Thyroid gland (tissue), 4 donors: Measurements from ENCODE around the gene HEPHL1. TPM values are rescaled to one million over a fixed set of nuclear protein-coding genes. Genes with fewer than 3 reads are reported as not detected.
A peak's percentile ranks its signal among the peaks of the same experiment; 100 is the strongest.

Experiments
- DNase-seq, 2 donors: peaks; one replicate each; pipeline ENCODE4 v3.0.0-alpha.2; 2019
- H3K27ac ChIP-seq, 3 donors: fragments of 200-600 bp; sonication (generic); 1 replicate in 2 of 3; 2 replicates in 1 of 3; pipeline ENCODE4 v1.5.1; 2016 to 2019; ENCODE audit warnings: mild to moderate bottlenecking in 1 of 3, moderate library complexity in 1 of 3
- H3K27me3 ChIP-seq: fragments of 200-600 bp; sonication (generic); one replicate; pipeline ENCODE4 v1.5.1; 2019
- H3K36me3 ChIP-seq, 2 donors: fragments of 200-600 bp; sonication (generic); one replicate each; pipeline ENCODE4 v1.5.1; 2016 to 2019
- H3K4me1 ChIP-seq, 2 donors: fragments of 200-600 bp; sonication (generic); one replicate each; pipeline ENCODE4 v1.5.1; 2017 to 2019
- H3K4me3 ChIP-seq, 3 donors: fragments of 200-600 bp; sonication (generic); replicated peaks in 1 of 3; 1 replicate in 2 of 3; 2 replicates in 1 of 3; pipeline ENCODE4 v1.5.1; 2016; ENCODE audit warnings: mild to moderate bottlenecking in 1 of 3
- H3K9me3 ChIP-seq: fragments of 200-600 bp; sonication (generic); one replicate; pipeline ENCODE4 v1.5.1; 2017
- POLR2A ChIP-seq, 2 donors: fragments of 450-650 bp; IDR thresholded peaks; one replicate each; pipeline ENCODE4 v1.6.1; 2017; ENCODE audit warnings: antibody characterized with exemption in 2 of 2, mild to moderate bottlenecking in 2 of 2, moderate library complexity in 1 of 2
- WGBS, 2 donors: methylation state at CpG; one replicate each; pipeline ENCODE4 v1.1.5; 2017; 5-methylcytosine and 5-hydroxymethylcytosine counted together
- intact Hi-C: fragments of 100-400 bp; cut with DNase I; formaldehyde crosslinking; loops from one replicate; pipeline ENCODE4 v1.15.1; 2023
- total RNA-seq, 4 donors: library from RNA; depleted of rRNA; stranded (reverse); fragments of >200 nt; gene quantifications; one replicate each; pipeline ENCODE4 v1.2.3, GENCODE V29; 2016
- TF ChIP-seq, protein P1 (sequence below), 6 experiments: fragments of 200-600 bp in 3 of 6; fragments of 450-650 bp in 3 of 6; sonication (generic) in 3 of 6; IDR thresholded peaks; one replicate each; pipeline ENCODE4 v1.5.1; 2016 to 2019; ENCODE audit warnings: antibody characterized with exemption in 6 of 6, mild to moderate bottlenecking in 2 of 6, inconsistent platforms in 1 of 6, moderate library complexity in 1 of 6

Gene HEPHL1
- total RNA-seq, 4 donors from 2014 or later = 0.21 to 0.24 TPM; not detected in 2

DNA sequence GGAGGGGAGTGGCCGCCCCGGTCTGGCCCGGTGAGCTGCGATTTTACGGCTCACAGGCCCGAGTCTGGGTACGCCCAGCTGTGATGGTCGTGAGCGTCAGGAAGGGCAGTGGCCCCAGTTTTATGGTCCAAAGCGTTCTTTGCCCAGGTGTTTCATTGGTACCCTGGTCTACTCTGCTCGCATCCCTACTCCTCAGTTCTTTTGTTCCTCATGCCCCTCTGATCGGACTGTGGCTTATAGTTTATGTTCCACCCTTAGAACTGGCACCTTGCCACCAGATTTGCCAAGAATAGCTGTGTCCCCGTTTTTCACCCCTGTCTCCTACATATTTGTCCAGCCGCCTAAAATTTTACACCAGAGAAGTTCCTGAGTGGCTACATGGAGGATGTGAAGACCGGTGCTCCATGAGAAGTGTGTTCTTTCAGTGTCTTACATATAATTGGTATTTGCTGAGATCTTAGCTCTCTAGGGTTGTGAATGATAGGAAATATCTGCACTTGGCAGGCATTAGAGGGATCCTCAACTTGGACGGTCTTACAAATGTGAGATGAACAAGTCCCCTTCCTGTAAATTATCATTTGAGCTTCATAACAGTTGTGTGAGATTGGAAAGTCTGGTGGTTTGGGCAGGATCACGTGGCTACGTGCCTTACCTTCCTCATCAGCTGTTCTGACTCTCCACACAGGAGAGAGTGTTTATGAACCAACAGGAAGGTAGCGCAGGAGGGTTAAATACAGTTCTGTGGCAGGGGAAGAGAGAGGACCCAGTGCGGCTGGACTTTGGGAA, 108.6 kb downstream of the HEPHL1 start:
- no peaks in the 10 kb centered on the region for H3K27me3 ChIP-seq
- no peaks in the 10 kb centered on the region for H3K36me3 ChIP-seq
- WGBS, 2 donors = 13 to 15% methylated on average over 19 to 20 of the region's 20 CpGs
- peak overlapping the region; percentile 2 to 82 (median 82) for H3K4me3 ChIP-seq
- H3K4me1 ChIP-seq = peaks cover 32 to 37% of the 10 kb centered on the region in 2 donors
- H3K9me3 ChIP-seq = no peaks in the 10 kb centered on the region
- intact Hi-C loops = no loop called here
- DNase-seq = no peak
- peak in 1 of 2 donors; percentile 39 for TF ChIP-seq POLR2A (IDR thresholded peaks at IDR 0.05)
- TF ChIP-seq, protein P1, sequence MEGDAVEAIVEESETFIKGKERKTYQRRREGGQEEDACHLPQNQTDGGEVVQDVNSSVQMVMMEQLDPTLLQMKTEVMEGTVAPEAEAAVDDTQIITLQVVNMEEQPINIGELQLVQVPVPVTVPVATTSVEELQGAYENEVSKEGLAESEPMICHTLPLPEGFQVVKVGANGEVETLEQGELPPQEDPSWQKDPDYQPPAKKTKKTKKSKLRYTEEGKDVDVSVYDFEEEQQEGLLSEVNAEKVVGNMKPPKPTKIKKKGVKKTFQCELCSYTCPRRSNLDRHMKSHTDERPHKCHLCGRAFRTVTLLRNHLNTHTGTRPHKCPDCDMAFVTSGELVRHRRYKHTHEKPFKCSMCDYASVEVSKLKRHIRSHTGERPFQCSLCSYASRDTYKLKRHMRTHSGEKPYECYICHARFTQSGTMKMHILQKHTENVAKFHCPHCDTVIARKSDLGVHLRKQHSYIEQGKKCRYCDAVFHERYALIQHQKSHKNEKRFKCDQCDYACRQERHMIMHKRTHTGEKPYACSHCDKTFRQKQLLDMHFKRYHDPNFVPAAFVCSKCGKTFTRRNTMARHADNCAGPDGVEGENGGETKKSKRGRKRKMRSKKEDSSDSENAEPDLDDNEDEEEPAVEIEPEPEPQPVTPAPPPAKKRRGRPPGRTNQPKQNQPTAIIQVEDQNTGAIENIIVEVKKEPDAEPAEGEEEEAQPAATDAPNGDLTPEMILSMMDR (IDR thresholded peaks at IDR 0.05) = no peak
- H3K27ac ChIP-seq = peak overlapping the region; percentile 94 to 97 (median 97)

GRCh38 chr11:94130298-94131046, 109.3 kb downstream of the HEPHL1 start:
- DNase-seq = no peak
- peaks cover 32 to 43% of the 10 kb centered on the region in 2 donors for H3K4me1 ChIP-seq
- TF ChIP-seq, protein P1 (IDR thresholded peaks at IDR 0.05) = no peak
- TF ChIP-seq POLR2A (IDR thresholded peaks at IDR 0.05) = no peak
- H3K9me3 ChIP-seq = no peaks in the 10 kb centered on the region
- 38 to 49% methylated on average over 7 of the region's 7 CpGs for WGBS, 2 donors
- no peaks in the 10 kb centered on the region for H3K27me3 ChIP-seq
- peak overlapping the region in 1 of 3 donors; percentile 82 for H3K4me3 ChIP-seq
- H3K36me3 ChIP-seq = no peaks in the 10 kb centered on the region
- intact Hi-C loops = no loop called here
- H3K27ac ChIP-seq = peak overlapping the region; percentile 94 to 97 (median 97)

DNA sequence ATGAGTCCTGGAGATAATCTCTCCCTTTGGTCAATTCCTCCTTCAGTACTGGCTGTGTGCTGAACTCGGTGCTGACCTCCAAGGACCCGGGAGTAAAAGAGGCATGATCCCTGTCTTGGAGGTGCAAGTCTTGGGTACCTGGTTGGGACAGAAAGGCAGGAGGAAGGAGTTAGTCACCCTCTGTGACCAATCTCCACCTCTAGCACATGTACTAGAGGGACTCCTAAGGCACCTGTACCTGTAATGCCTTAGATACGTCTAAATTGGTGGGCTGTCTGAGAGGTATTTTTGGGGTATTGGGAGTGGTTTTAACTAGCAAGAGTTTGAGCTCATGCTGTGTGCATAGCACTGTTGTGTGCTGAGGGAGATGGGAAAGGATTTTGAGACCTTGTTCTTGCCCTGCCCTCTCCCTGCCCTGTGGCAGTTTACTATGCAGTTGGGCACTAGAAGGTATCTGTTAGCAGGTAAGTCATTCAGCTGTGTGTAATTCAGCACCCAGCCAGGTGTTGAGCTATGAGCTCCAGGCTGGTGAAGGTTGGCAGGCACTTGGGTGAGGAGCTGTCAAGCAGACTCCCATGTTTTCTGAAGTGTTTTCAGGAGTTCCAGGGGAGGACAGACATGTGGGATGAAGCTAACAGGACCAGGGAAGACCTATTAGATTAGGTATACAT, 110.0 kb downstream of the HEPHL1 start:
- Histone ChIP-seq H3K9me3 (no peaks in the 10 kb centered on the region), H3K36me3 (no peaks in the 10 kb centered on the region), H3K27me3 (no peaks in the 10 kb centered on the region), H3K27ac (peak overlapping the region; percentile 51 to 97 (median 97)), H3K4me1 (peaks cover 32 to 43% of the 10 kb centered on the region in 2 donors), H3K4me3 (no peak overlapping the region)
- TF ChIP-seq, protein P1 (IDR thresholded peaks at IDR 0.05) = peak in 1 of 6 experiments; percentile 23
- no peak for TF ChIP-seq POLR2A (IDR thresholded peaks at IDR 0.05)
- peak; percentile 54 to 59 for DNase-seq
- 74 to 82% methylated on average over 3 of the region's 3 CpGs for WGBS, 2 donors
- intact Hi-C loops = no loop called here

GRCh38 chr11:94131718-94132115, 110.6 kb downstream of the HEPHL1 start:
- no peak for DNase-seq
- Histone ChIP-seq H3K27ac (peak overlapping the region in 1 of 3 donors; percentile 97), H3K27me3 (no peaks in the 10 kb centered on the region), H3K36me3 (no peaks in the 10 kb centered on the region), H3K9me3 (no peaks in the 10 kb centered on the region), H3K4me3 (no peak overlapping the region), H3K4me1 (peaks cover 32 to 43% of the 10 kb centered on the region in 2 donors)
- intact Hi-C loops = no loop called here
- no peak for TF ChIP-seq POLR2A (IDR thresholded peaks at IDR 0.05)
- TF ChIP-seq, protein P1 (IDR thresholded peaks at IDR 0.05) = no peak
- WGBS, 2 donors = 47 to 51% methylated on average over 1 of the region's 1 CpG
